Measurements from ENCODE around the gene PXDN. TPM values are rescaled to one million over a fixed set of nuclear protein-coding genes. Genes with fewer than 3 reads are reported as not detected.
A peak's percentile ranks its signal among the peaks of the same experiment; 100 is the strongest.
"Not testable (repeated sequence)": the region's sequence is repeated elsewhere in the genome, so short reads cannot be mapped to it uniquely, and the experiment has no call there.

The PXDN gene
- total RNA-seq, 4 donors from 2014 or later = 7.0 to 9.5 (median 9.4) TPM

- TF ChIP-seq EP300 (IDR thresholded peaks at IDR 0.05) (no peak), POLR2AphosphoS5 (IDR thresholded peaks at IDR 0.05) (no peak), CTCF (IDR thresholded peaks at IDR 0.05) (no peak), POLR2A (IDR thresholded peaks at IDR 0.05) (no peak)
- DNase-seq (ENCODE audit: low spot score in 2 of 2) = no peak
- no peaks in the 10 kb centered on the region for H3K9me3 ChIP-seq
- no peaks in the 10 kb centered on the region for H3K36me3 ChIP-seq
- H3K27ac ChIP-seq = peak overlapping the region; percentile 19
- H3K27me3 ChIP-seq = peaks cover 16% of the 10 kb centered on the region
- H3K4me1 ChIP-seq = peaks cover 32% of the 10 kb centered on the region
- H3K4me3 ChIP-seq = no peak overlapping the region
- WGBS = 72% methylated on average over 9 of the region's 9 CpGs
Observed at GRCh38 chr2:1739322-1739957, 4.9 kb downstream of the PXDN start.

- Histone ChIP-seq H3K9me3 (no peaks in the 10 kb centered on the region), H3K4me1 (peaks cover 25% of the 10 kb centered on the region), H3K4me3 (no peak overlapping the region), H3K27me3 (peaks cover 10% of the 10 kb centered on the region), H3K36me3 (no peaks in the 10 kb centered on the region), H3K27ac (peak overlapping the region; percentile 19)
- DNase-seq (ENCODE audit: low spot score in 2 of 2) = peak in 1 of 2 donors; percentile 76
- WGBS = 53% methylated on average over 19 of the region's 19 CpGs
- TF ChIP-seq EP300 (IDR thresholded peaks at IDR 0.05) = no peak
- no peak for TF ChIP-seq POLR2A (IDR thresholded peaks at IDR 0.05)
- TF ChIP-seq CTCF (IDR thresholded peaks at IDR 0.05) = no peak
- no peak for TF ChIP-seq POLR2AphosphoS5 (IDR thresholded peaks at IDR 0.05)
Observed at GRCh38 chr2:1738646-1739302, 5.5 kb downstream of the PXDN start.

- H3K36me3 ChIP-seq = no peaks in the 10 kb centered on the region
- peaks cover 19% of the 10 kb centered on the region for H3K4me1 ChIP-seq
- H3K9me3 ChIP-seq = no peaks in the 10 kb centered on the region
- H3K27ac ChIP-seq = no peak overlapping the region
- peaks cover 3% of the 10 kb centered on the region for H3K27me3 ChIP-seq
- H3K4me3 ChIP-seq = no peak overlapping the region
- TF ChIP-seq POLR2A (IDR thresholded peaks at IDR 0.05) (no peak), EP300 (IDR thresholded peaks at IDR 0.05) (no peak), POLR2AphosphoS5 (IDR thresholded peaks at IDR 0.05) (no peak), CTCF (IDR thresholded peaks at IDR 0.05) (no peak)
- DNase-seq (ENCODE audit: low spot score in 2 of 2) = no peak
- 84% methylated on average over 7 of the region's 7 CpGs for WGBS
Observed at GRCh38 chr2:1738163-1738562, 6.2 kb downstream of the PXDN start.

- Histone ChIP-seq H3K4me1 (peaks cover 17% of the 10 kb centered on the region), H3K27me3 (no peaks in the 10 kb centered on the region), H3K4me3 (no peak overlapping the region), H3K9me3 (no peaks in the 10 kb centered on the region), H3K27ac (no peak overlapping the region), H3K36me3 (no peaks in the 10 kb centered on the region)
- peak in 1 of 2 donors; percentile 28 for DNase-seq (ENCODE audit: low spot score in 2 of 2)
- TF ChIP-seq POLR2A (IDR thresholded peaks at IDR 0.05) = no peak
- no peak for TF ChIP-seq EP300 (IDR thresholded peaks at IDR 0.05)
- no peak for TF ChIP-seq CTCF (IDR thresholded peaks at IDR 0.05)
- no peak for TF ChIP-seq POLR2AphosphoS5 (IDR thresholded peaks at IDR 0.05)
- whole genome bisulfite sequencing = 76% methylated on average over 9 of the region's 17 CpGs
Observed at GRCh38 chr2:1736997-1737480, 7.3 kb downstream of the PXDN start.

GRCh38 chr2:1736045-1736444 is 8.3 kb downstream of the PXDN start:
- TF ChIP-seq CTCF (IDR thresholded peaks at IDR 0.05) = no peak
- TF ChIP-seq EP300 (IDR thresholded peaks at IDR 0.05) = no peak
- TF ChIP-seq POLR2A (IDR thresholded peaks at IDR 0.05) = no peak
- no peak for TF ChIP-seq POLR2AphosphoS5 (IDR thresholded peaks at IDR 0.05)
- Histone ChIP-seq H3K9me3 (no peaks in the 10 kb centered on the region), H3K27me3 (no peaks in the 10 kb centered on the region), H3K4me3 (no peak overlapping the region), H3K27ac (no peak overlapping the region), H3K4me1 (peaks cover 24% of the 10 kb centered on the region), H3K36me3 (no peaks in the 10 kb centered on the region)
- 66% methylated on average over 2 of the region's 2 CpGs for WGBS
- no peak for DNase-seq (ENCODE audit: low spot score in 2 of 2)

GRCh38 chr2:1733298-1733697 is 11.0 kb downstream of the PXDN start:
- not testable (repeated sequence) for H3K9me3 ChIP-seq, H3K27ac ChIP-seq, H3K36me3 ChIP-seq, H3K4me3 ChIP-seq, H3K27me3 ChIP-seq
- peaks cover 34% of the 10 kb centered on the region for H3K4me1 ChIP-seq
- 94% methylated on average over 19 of the region's 19 CpGs for WGBS
- peak; percentile 33 to 59 for DNase-seq (ENCODE audit: low spot score in 2 of 2)

Data from suprapubic skin (tissue), 4 donors.